HCT116 (cell line): ENCODE results near the gene RNU11. TPM values are rescaled to one million over a fixed set of nuclear protein-coding genes. Genes with fewer than 3 reads are reported as not detected.

Experiments used
- ATAC-seq: fragments of 200-7000 bp; cut with Tn5 transposase; 2 replicates; pipeline ENCODE4 v1.9.1; 2020; ENCODE audit warnings: mild to moderate bottlenecking, moderate library complexity
- BruUV-seq: library from RNA; stranded (reverse); fragments of 400-500 nt; replicated peaks from 2 replicates; lab custom pipeline; 2021; lab: Mats Ljungman, UMichigan
- CTCF ChIA-PET: fragments of 300-600 bp; sonication (Branson Sonifier 250); formaldehyde crosslinking; loops from one replicate; lab custom pipeline; 2021; ENCODE audit warnings: antibody characterized with exemption; lab: Charles Lee
- POLR2A ChIA-PET: fragments of 300-600, 350-600 bp; sonication (Branson Sonifier 250); formaldehyde crosslinking; loops from one replicate; lab custom pipeline; 2021; ENCODE audit warnings: antibody characterized with exemption; lab: Charles Lee
- RAD21 ChIA-PET, 2 experiments: fragments of 300-600 bp; sonication (Branson Sonifier 250); formaldehyde crosslinking; loops; one replicate each; lab custom pipeline; 2023; ENCODE audit warnings: low total read pairs in 2 of 2; ENCODE audit not compliant: uncharacterized antibody in 2 of 2, unreplicated experiment in 2 of 2, low non-redundant PET in 1 of 2; lab: Charles Lee
- DNase-seq: peaks from one replicate; pipeline ENCODE4 v3.0.0-alpha.2; 2010; ENCODE audit warnings: low read depth, low spot score
- H2AFZ ChIP-seq: fragments of 200-600 bp; shearing (Covaris generic), sonication (generic); 2 replicates; pipeline ENCODE4 v1.6.1; 2017; ENCODE audit warnings: low read depth, mixed run types, mixed read lengths, antibody characterized with exemption, low read length; ENCODE audit not compliant: poor library complexity, severe bottlenecking
- H3K27ac ChIP-seq: 2 replicates; pipeline ENCODE4 v1.5.1; 2012; ENCODE audit warnings: low read depth, low read length
- H3K27me3 ChIP-seq: fragments of 200-600 bp; sonication (generic); 2 replicates; pipeline ENCODE4 v1.6.1; 2016; ENCODE audit warnings: mixed run types, low read length, mixed read lengths; ENCODE audit not compliant: insufficient read depth
- H3K36me3 ChIP-seq, 2 experiments: fragments of 200-500 bp in 1 of 2; fragments of 200-600 bp in 1 of 2; sonication (Bioruptor generic) in 1 of 2; sonication (generic) in 1 of 2; 2 replicates each; pipeline versions ENCODE4 v1.5.1 to v1.6.1; 2014 to 2016; ENCODE audit warnings: low read length in 2 of 2, inconsistent platforms in 1 of 2, mixed read lengths in 1 of 2, mixed run types in 1 of 2; ENCODE audit not compliant: insufficient read depth in 2 of 2, control insufficient read depth in 1 of 2
- H3K4me1 ChIP-seq, 2 experiments: fragments of 200-600 bp in 1 of 2; sonication (generic) in 1 of 2; 2 replicates each; pipeline versions ENCODE4 v1.5.1 to v1.6.1; 2012 to 2017; ENCODE audit warnings: low read length in 2 of 2, inconsistent platforms in 1 of 2, mild to moderate bottlenecking in 1 of 2, mixed read lengths in 1 of 2, mixed run types in 1 of 2, moderate library complexity in 1 of 2; ENCODE audit not compliant: insufficient read depth in 2 of 2, control insufficient read depth in 1 of 2
- H3K4me2 ChIP-seq: fragments of 200-600 bp; sonication (generic); 2 replicates; pipeline ENCODE4 v1.6.1; 2017; ENCODE audit warnings: mixed run types, low read length, mixed read lengths
- H3K4me3 ChIP-seq, 2 experiments: fragments of 200-600 bp in 1 of 2; sonication (generic) in 1 of 2; replicated peaks in 1 of 2; 2 replicates each; pipeline ENCODE4 v1.5.1; 2011 to 2016; ENCODE audit warnings: low read length in 2 of 2, control low read depth in 1 of 2, low read depth in 1 of 2, mild to moderate bottlenecking in 1 of 2, mixed read lengths in 1 of 2, mixed run types in 1 of 2
- H3K79me2 ChIP-seq: fragments of 200-600 bp; sonication (generic); 2 replicates; pipeline ENCODE4 v1.6.1; 2017; ENCODE audit warnings: mild to moderate bottlenecking, mixed run types, low read length, moderate library complexity, mixed read lengths; ENCODE audit not compliant: insufficient read depth
- H3K9ac ChIP-seq: fragments of 200-600 bp; sonication (generic); 2 replicates; pipeline ENCODE4 v1.6.1; 2016; ENCODE audit warnings: low read length, mixed read lengths
- H3K9me2 ChIP-seq: fragments of 200-600 bp; sonication (generic), shearing (Covaris generic); 2 replicates; pipeline ENCODE4 v1.6.1; 2017; ENCODE audit warnings: mixed run types, mild to moderate bottlenecking, moderate library complexity; ENCODE audit not compliant: insufficient read depth
- H3K9me3 ChIP-seq, 2 experiments: fragments of 200-500 bp in 1 of 2; fragments of 200-600 bp in 1 of 2; sonication (Bioruptor generic) in 1 of 2; sonication (generic) in 1 of 2; 2 replicates each; pipeline ENCODE4 v1.6.1; 2014 to 2017; ENCODE audit warnings: low read length in 2 of 2, mixed read lengths in 2 of 2, inconsistent platforms in 1 of 2, low read depth in 1 of 2, mild to moderate bottlenecking in 1 of 2, mixed run types in 1 of 2, moderate library complexity in 1 of 2; ENCODE audit not compliant: control insufficient read depth in 1 of 2, insufficient read depth in 1 of 2
- H4K20me1 ChIP-seq: fragments of 200-600 bp; sonication (generic), shearing (Covaris generic); 2 replicates; pipeline ENCODE4 v1.6.1; 2017; ENCODE audit warnings: mixed run types, mild to moderate bottlenecking, moderate library complexity; ENCODE audit not compliant: insufficient read depth
- ATF3 ChIP-seq: IDR thresholded peaks from 2 replicates; pipeline ENCODE4 v1.6.1; 2012
- ELF1 ChIP-seq: IDR thresholded peaks from 2 replicates; pipeline ENCODE4 v1.6.1; 2012; ENCODE audit warnings: low read depth, borderline replicate concordance
- EZH2phosphoT487 ChIP-seq: fragments of 200-600 bp; IDR thresholded peaks from 2 replicates; pipeline ENCODE4 v1.6.1; 2018; ENCODE audit warnings: antibody characterized with exemption, borderline replicate concordance
- JUND ChIP-seq: IDR thresholded peaks from 2 replicates; pipeline ENCODE4 v1.6.1; 2012
- POLR2A ChIP-seq: IDR thresholded peaks from 2 replicates; pipeline ENCODE4 v1.7.0; 2011; ENCODE audit warnings: borderline replicate concordance; ENCODE audit not compliant: insufficient read depth, insufficient read length; ENCODE audit errors: extremely low read depth
- SIN3A ChIP-seq: IDR thresholded peaks from 2 replicates; pipeline ENCODE4 v1.6.1; 2012; ENCODE audit warnings: low read depth
- SP1 ChIP-seq: IDR thresholded peaks from 2 replicates; pipeline ENCODE4 v1.6.1; 2012; ENCODE audit warnings: low read depth
- SRF ChIP-seq: IDR thresholded peaks from 2 replicates; pipeline ENCODE4 v1.6.1; 2012; ENCODE audit warnings: low read depth
- YY1 ChIP-seq: IDR thresholded peaks from 2 replicates; pipeline ENCODE4 v1.6.1; 2011; ENCODE audit warnings: low read length, low read depth, moderate library complexity, mild to moderate bottlenecking; ENCODE audit not compliant: insufficient replicate concordance; ENCODE audit errors: extremely low read depth
- intact Hi-C: fragments of 100-400 bp; cut with micrococcal nuclease; formaldehyde crosslinking; loops from 2 replicates; pipeline ENCODE4 v1.10.0; 2022
- total RNA-seq: library from RNA; stranded (reverse); gene quantifications from one replicate; pipeline ENCODE4 v1.2.1, GENCODE V29; 2021; ENCODE audit not compliant: unreplicated experiment
- TF ChIP-seq, protein P1 (sequence below), 3 experiments: fragments of 200-600 bp in 1 of 3; sonication (generic) in 1 of 3; IDR thresholded peaks in 2 of 3; conservative IDR thresholded peaks in 1 of 3; 2 replicates each; pipeline ENCODE4 v1.5.1; 2012 to 2017; ENCODE audit warnings: low read depth in 2 of 3, low read length in 2 of 3, antibody characterized with exemption in 1 of 3, borderline replicate concordance in 1 of 3, control low read depth in 1 of 3, mild to moderate bottlenecking in 1 of 3, mixed read lengths in 1 of 3, mixed run types in 1 of 3, moderate library complexity in 1 of 3; ENCODE audit not compliant: insufficient read depth in 1 of 3

Gene RNU11
- total RNA-seq, 1 experiment from 2014 or later, result not detected

- no peaks in the 10 kb centered on the region for H4K20me1 ChIP-seq
- TF ChIP-seq YY1, result no peak
- TF ChIP-seq POLR2A, result no peak
- TF ChIP-seq EZH2phosphoT487, result no peak
- TF ChIP-seq SIN3A, result no peak
- no peak for TF ChIP-seq ELF1
- TF ChIP-seq SRF, result no peak
- no peak for TF ChIP-seq SP1
- TF ChIP-seq JUND, result no peak
- TF ChIP-seq, protein P1, sequence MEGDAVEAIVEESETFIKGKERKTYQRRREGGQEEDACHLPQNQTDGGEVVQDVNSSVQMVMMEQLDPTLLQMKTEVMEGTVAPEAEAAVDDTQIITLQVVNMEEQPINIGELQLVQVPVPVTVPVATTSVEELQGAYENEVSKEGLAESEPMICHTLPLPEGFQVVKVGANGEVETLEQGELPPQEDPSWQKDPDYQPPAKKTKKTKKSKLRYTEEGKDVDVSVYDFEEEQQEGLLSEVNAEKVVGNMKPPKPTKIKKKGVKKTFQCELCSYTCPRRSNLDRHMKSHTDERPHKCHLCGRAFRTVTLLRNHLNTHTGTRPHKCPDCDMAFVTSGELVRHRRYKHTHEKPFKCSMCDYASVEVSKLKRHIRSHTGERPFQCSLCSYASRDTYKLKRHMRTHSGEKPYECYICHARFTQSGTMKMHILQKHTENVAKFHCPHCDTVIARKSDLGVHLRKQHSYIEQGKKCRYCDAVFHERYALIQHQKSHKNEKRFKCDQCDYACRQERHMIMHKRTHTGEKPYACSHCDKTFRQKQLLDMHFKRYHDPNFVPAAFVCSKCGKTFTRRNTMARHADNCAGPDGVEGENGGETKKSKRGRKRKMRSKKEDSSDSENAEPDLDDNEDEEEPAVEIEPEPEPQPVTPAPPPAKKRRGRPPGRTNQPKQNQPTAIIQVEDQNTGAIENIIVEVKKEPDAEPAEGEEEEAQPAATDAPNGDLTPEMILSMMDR (IDR thresholded peaks at IDR 0.05 in 2 of 3, conservative IDR thresholded peaks at IDR 0.05 in 1 of 3; ENCODE audit: borderline replicate concordance in 1 of 3, insufficient read depth in 1 of 3, low read depth in 2 of 3, low read length in 2 of 3), result no peak
- no peak for TF ChIP-seq ATF3
- TF ChIP-seq, all 23 proteins: peak for 0
- Histone ChIP-seq H3K27ac (no peak overlapping the region), H3K4me3 (no peak overlapping the region), H3K4me2 (no peak overlapping the region), H3K9ac (no peak overlapping the region), H2AFZ (no peak overlapping the region), H3K9me3 (no peaks in the 10 kb centered on the region), H3K4me1 (peaks cover 4 to 5% of the 10 kb centered on the region in 2 experiments; a peak in 1 of 4 replicates), H3K9me2 (no peaks in the 10 kb centered on the region), H3K36me3 (no peaks in the 10 kb centered on the region), H3K27me3 (no peaks in the 10 kb centered on the region), H3K79me2 (peaks cover 22% of the 10 kb centered on the region)
- BruUV-seq, result no TSS peak
- DNase-seq (no peak), ATAC-seq (no peak)
- POLR2A ChIA-PET, result interaction anchor here (1.0 kb wide), 1 partner anchor 17 kb away, joined by 4 read pairs; the partner anchor contains the start of gene RNU11
- CTCF ChIA-PET, result interaction anchor here (1.0 kb wide), 1 partner anchor 9 kb away, joined by 4 read pairs; no protein-coding TSS in a partner anchor
- RAD21 ChIA-PET, result no interaction called here
- intact Hi-C loops, result no loop called here
Observed at GRCh38 chr1:28631713-28632112, 16.7 kb upstream of the RNU11 start.
